Thyroid gland (tissue), 4 donors: Measurements from ENCODE around the gene CCBE1.

ENCODE experiments used
- POLR2A ChIP-seq, 2 donors: fragments of 450-650 bp; IDR thresholded peaks; one replicate each; pipeline ENCODE4 v1.6.1; 2017; ENCODE audit warnings: antibody characterized with exemption in 2 of 2, mild to moderate bottlenecking in 2 of 2, moderate library complexity in 1 of 2
- TF ChIP-seq, protein P1 (sequence below), 6 experiments: fragments of 200-600 bp in 3 of 6; fragments of 450-650 bp in 3 of 6; sonication (generic) in 3 of 6; IDR thresholded peaks; one replicate each; pipeline ENCODE4 v1.5.1; 2016 to 2019; ENCODE audit warnings: antibody characterized with exemption in 6 of 6, mild to moderate bottlenecking in 2 of 6, inconsistent platforms in 1 of 6, moderate library complexity in 1 of 6

DNA sequence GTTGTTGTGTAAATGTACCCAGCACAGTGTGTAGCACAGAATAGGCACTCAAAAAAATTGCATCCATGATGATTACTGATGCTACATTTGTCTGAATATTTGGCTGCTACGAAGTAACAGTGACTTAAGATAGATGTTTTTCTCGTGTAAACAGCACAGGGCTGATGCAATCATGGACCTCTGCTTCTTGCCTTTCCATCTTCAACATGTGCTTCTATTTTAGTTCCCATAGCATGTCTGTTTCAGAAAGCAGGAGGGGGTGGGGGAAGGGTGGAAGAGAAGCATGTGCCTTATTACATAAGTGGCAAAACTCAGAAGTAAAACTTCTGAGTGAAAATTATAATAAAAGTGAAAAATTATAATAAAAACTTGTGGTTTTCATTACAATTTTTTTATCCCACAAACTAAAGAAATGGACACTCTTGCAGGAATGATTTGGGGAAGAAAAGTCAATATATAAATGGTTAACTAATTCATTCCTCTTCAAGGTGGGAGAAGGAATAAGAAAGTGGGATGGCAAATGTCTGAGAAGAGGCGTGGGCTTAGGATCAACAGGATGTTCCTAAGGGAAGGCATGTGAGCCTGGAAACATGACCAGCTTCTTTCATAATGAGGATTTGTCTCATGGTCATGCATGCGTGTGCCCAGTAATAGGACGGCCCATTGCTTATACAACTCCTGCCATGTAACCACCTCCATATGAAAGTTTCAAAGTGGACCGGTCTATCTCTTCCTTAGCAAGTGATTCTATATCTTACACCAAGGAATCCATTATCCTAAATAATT lies 27.2 kb downstream of the CCBE1 start:
- TF ChIP-seq, protein P1, sequence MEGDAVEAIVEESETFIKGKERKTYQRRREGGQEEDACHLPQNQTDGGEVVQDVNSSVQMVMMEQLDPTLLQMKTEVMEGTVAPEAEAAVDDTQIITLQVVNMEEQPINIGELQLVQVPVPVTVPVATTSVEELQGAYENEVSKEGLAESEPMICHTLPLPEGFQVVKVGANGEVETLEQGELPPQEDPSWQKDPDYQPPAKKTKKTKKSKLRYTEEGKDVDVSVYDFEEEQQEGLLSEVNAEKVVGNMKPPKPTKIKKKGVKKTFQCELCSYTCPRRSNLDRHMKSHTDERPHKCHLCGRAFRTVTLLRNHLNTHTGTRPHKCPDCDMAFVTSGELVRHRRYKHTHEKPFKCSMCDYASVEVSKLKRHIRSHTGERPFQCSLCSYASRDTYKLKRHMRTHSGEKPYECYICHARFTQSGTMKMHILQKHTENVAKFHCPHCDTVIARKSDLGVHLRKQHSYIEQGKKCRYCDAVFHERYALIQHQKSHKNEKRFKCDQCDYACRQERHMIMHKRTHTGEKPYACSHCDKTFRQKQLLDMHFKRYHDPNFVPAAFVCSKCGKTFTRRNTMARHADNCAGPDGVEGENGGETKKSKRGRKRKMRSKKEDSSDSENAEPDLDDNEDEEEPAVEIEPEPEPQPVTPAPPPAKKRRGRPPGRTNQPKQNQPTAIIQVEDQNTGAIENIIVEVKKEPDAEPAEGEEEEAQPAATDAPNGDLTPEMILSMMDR (IDR thresholded peaks at IDR 0.05): no peak
- TF ChIP-seq POLR2A (IDR thresholded peaks at IDR 0.05): no peak
